Measurements from ENCODE around the gene SLC44A4.

The SLC44A4 gene

DNA sequence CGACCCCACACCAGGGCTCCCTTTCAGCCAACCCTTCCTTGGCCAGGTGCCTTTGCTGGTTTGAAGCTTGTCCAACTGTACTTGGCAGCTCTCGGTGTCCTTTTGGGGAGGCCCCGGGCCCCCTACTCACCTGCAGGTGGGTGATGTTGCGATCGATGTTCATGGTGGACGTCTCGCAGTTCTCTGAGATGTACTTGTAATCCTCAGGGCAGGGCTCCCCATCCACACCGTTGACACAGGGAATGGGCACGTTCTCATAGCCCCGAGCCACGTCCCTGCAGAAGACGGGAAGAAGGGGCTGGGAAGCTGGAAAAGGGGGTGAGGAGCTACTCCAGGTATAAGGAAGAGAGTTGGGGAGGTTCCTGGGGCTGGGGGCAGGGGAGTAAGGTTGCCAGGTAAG, 4.9 kb upstream of the SLC44A4 start:
- POLR2A ChIA-PET, result interaction anchor here (0.7 to 1.4 kb wide), 3 partner anchors 17 to 56 kb away, joined by 3 to 6 read pairs (median 3); partner anchors contain the start of genes HSPA1B and NEU1

DNA sequence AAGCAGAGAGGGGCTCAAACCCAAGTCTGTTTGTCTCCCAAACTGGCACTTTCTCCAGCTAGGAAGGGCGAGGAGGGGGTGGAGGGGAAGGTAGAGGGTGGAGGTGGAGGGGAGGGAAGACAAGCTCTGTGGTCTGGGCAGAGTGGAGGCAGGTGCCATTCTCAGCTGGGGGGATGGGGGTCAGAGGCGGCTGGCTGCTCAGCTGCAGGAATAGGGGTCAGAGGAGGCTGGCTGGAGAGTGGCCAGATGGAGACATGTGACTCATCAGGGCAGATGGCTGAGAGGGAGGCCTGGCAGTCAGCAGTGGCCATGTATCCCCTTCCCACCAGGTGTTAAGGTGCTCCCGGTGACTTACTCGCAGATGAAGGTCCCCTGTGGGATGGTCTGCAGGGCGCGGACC, 3.5 kb upstream of the SLC44A4 start:
- no peaks in the 10 kb centered on the region for H3K9me3 ChIP-seq (ENCODE audit: control insufficient read depth, insufficient read depth, low read depth, low read length)
- peaks cover 44 to 74% of the 10 kb centered on the region in 2 experiments for H3K36me3 ChIP-seq (ENCODE audit: control insufficient read depth in 2 of 2, insufficient read depth in 1 of 2, low read length in 2 of 2)
- TF ChIP-seq ZNF785 (tag by site-specific recombination; IDR thresholded peaks at IDR 0.05) (no peak), ZNF398 (tag by site-specific recombination; IDR thresholded peaks at IDR 0.05) (peak; percentile 64), REPIN1 (tag by site-specific recombination; IDR thresholded peaks at IDR 0.05; ENCODE audit: low read depth) (no peak), ZNF174 (tag by site-specific recombination; IDR thresholded peaks at IDR 0.05) (no peak), ZNF274 (IDR thresholded peaks at IDR 0.05; ENCODE audit: low read length) (no peak), ZNF274 (tag by site-specific recombination; IDR thresholded peaks at IDR 0.05; ENCODE audit: borderline replicate concordance) (no peak), YY1 (tag by site-specific recombination; IDR thresholded peaks at IDR 0.05) (no peak), ZNF555 (tag by site-specific recombination; conservative IDR thresholded peaks at IDR 0.05) (no peak), ZNF266 (tag by site-specific recombination; IDR thresholded peaks at IDR 0.05; ENCODE audit: low read depth) (no peak), ZFHX2 (tag by site-specific recombination; conservative IDR thresholded peaks at IDR 0.05) (no peak), GLIS1 (tag by site-specific recombination; IDR thresholded peaks at IDR 0.05) (peak; percentile 22; the same call in 1 of the 2 replicates), ZNF701 (tag by site-specific recombination; IDR thresholded peaks at IDR 0.05) (no peak), ZNF843 (tag by site-specific recombination; IDR thresholded peaks at IDR 0.05) (no peak), ZNF416 (tag by site-specific recombination; IDR thresholded peaks at IDR 0.05) (no peak), ZIC2 (tag by site-specific recombination; IDR thresholded peaks at IDR 0.05) (peak; percentile 22; the same call in 1 of the 2 replicates), ZNF621 (tag by site-specific recombination; IDR thresholded peaks at IDR 0.05) (no peak), BCL11B (tag by site-specific recombination; IDR thresholded peaks at IDR 0.05; ENCODE audit: low read depth) (no peak), EGR2 (tag by site-specific recombination; IDR thresholded peaks at IDR 0.05; ENCODE audit: low read depth) (peak; percentile 40; the same call in 1 of the 2 replicates), MYNN (tag by site-specific recombination; IDR thresholded peaks at IDR 0.05; ENCODE audit: borderline replicate concordance) (no peak), ZNF18 (tag by site-specific recombination; IDR thresholded peaks at IDR 0.05) (no peak), YY2 (tag by site-specific recombination; IDR thresholded peaks at IDR 0.05) (no peak), ZBTB20 (tag by site-specific recombination; IDR thresholded peaks at IDR 0.05) (no peak)
- TF ChIP-seq, protein P1, sequence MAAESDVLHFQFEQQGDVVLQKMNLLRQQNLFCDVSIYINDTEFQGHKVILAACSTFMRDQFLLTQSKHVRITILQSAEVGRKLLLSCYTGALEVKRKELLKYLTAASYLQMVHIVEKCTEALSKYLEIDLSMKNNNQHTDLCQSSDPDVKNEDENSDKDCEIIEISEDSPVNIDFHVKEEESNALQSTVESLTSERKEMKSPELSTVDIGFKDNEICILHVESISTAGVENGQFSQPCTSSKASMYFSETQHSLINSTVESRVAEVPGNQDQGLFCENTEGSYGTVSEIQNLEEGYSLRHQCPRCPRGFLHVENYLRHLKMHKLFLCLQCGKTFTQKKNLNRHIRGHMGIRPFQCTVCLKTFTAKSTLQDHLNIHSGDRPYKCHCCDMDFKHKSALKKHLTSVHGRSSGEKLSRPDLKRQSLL (tag by site-specific recombination; IDR thresholded peaks at IDR 0.05), result no peak
- TF ChIP-seq, protein P2, sequence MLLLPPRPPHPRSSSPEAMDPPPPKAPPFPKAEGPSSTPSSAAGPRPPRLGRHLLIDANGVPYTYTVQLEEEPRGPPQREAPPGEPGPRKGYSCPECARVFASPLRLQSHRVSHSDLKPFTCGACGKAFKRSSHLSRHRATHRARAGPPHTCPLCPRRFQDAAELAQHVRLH (tag by site-specific recombination; IDR thresholded peaks at IDR 0.05), result no peak
- CTCF ChIA-PET, result interaction anchor here (0.7 kb wide), 1 partner anchor 273 kb away, joined by 3 read pairs; no protein-coding TSS in a partner anchor
- H3K4me1 ChIP-seq (ENCODE audit: control insufficient read depth, insufficient read depth, low read length), result no peaks in the 10 kb centered on the region; the same call in 1 of the 2 replicates
- no peak overlapping the region for H3K4me3 ChIP-seq (ENCODE audit: low read depth, low read length)
- no peak overlapping the region for H3K27ac ChIP-seq (ENCODE audit: extremely low read depth, low read depth, low read length)
- POLR2A ChIA-PET, result no interaction called here

More for the DNA sequence above, 4.9 kb upstream of the SLC44A4 start:
- Histone ChIP-seq H3K36me3 (ENCODE audit: control insufficient read depth in 2 of 2, insufficient read depth in 1 of 2, low read length in 2 of 2) (peaks cover 44 to 87% of the 10 kb centered on the region in 2 experiments), H3K27ac (ENCODE audit: extremely low read depth, low read depth, low read length) (no peak overlapping the region), H3K4me3 (ENCODE audit: low read depth, low read length) (no peak overlapping the region), H3K4me1 (ENCODE audit: control insufficient read depth, insufficient read depth, low read length) (no peaks in the 10 kb centered on the region), H3K9me3 (ENCODE audit: control insufficient read depth, insufficient read depth, low read depth, low read length) (no peaks in the 10 kb centered on the region)
- TF ChIP-seq ZNF211 (tag by site-specific recombination; IDR thresholded peaks at IDR 0.05; ENCODE audit: low read depth), result no peak
- CTCF ChIA-PET, result interaction anchor here (0.6 to 1.7 kb wide), 3 partner anchors 114 to 203 kb away, joined by 3 to 5 read pairs (median 4); partner anchors contain the start of gene LY6G5C
